HG03135 (cell line): ENCODE data around the gene NUTM2F.
"Not testable (repeated sequence)": the region's sequence is repeated elsewhere in the genome, so short reads cannot be mapped to it uniquely, and the experiment has no call there.

Source experiments
- ATAC-seq: cut with Tn5 transposase; IDR thresholded peaks from one replicate; pipeline ENCODE4 v1.9.1; 2021; ENCODE audit warnings: mild to moderate bottlenecking, moderate library complexity; ENCODE audit not compliant: unreplicated experiment

Gene NUTM2F

DNA sequence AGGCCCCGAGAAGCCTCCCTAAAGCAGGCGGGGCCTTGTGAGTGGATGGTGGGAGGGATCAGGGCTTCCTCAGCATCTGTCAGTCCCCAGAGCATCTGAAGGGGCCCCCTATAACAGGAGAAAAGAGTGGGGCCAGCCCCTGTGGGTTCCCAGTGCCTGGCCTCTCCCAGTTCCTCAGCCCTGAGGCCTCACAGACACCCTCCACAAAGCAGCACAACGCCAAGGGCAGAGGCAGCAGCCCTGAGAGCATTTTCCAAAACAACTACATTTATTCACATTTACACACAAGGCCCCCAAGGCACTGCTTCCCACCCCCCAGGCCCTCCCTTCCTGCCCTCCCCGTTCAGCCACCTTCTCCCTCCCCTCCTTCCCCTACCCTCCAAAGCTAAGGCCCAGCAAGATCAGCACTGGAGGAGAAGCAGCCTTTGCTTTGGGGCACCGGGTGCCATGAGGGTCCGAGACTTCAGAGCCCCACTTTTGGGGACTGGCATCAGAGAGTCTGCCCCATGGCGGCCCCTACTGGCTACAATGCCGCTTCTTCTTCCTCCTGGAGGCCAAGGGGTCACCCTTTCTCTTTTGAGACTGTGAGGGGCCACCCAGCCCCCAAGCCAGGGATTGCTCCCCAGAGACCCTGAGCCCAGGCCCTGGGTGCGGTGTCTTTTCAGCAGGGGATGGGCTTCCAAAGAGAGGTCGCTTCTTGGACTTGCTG lies 10.3 kb downstream of the NUTM2F start:
- not testable (repeated sequence) for ATAC-seq

GRCh38 chr9:94316236-94316635 lies 12.2 kb downstream of the NUTM2F start:
- not testable (repeated sequence) for ATAC-seq

DNA sequence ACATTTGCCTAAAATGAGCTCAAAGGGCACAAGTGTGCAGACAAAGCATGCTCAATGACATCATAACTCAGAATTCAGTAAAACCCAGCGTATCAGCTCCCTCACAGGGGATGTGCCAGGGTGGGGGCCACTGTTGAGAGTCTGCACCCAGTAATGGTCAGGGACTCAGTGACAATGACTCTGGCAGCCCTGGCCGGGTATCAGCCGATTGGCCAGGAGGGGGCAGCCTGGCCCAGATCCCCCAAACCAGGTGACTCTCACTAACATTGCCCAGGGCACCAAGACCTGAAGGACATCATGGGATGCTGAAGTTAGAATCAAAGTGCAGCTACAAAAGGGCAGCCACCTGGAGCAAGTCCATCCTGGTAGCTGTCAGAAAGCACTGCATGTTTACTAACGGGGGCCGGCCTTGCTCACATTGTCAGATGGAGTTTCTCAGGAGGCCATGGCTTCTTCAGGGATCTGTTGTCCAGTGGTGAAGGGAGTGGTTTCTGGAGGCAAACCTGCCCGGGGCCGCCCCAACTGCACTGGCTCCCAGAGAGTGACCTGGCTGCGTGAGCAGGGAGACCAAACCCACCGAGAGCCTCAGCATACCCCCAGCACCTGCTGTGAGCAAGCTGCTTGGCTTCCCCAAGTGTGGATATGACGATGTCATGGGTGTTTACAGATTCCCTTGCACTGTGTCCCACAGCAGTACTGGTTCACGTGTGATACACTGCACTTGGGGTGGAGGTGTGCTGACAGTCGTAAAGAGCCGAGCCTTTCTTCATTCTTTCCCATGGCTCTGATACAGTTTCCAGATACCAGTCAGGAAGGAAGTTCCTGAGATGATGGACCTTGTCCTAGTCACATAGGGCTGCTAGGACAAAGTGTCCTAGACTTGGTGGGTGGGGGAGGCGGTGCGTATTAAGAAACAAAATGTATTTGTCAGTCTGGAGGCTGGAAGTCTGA lies 13.1 kb downstream of the NUTM2F start:
- ATAC-seq: not testable (repeated sequence)

DNA sequence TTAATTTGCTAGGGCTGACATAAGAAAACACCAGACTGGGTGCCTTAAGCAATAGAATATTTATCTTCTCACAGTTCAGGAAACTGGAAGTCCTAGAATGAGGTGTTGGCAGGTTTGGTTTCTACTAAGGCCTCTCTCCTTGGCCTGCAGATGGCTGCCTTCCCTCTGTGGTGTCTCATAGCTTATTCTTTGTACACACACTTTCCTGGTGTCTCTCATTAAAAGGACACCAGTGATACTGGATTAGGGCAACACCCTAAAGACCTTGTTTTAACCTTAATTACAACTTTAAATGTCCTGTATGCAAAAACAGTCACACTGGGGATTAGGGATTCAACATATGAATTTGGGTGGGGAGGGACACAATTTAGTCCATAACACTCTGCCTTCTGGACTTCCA lies 25.1 kb downstream of the NUTM2F start:
- ATAC-seq: no peak

DNA sequence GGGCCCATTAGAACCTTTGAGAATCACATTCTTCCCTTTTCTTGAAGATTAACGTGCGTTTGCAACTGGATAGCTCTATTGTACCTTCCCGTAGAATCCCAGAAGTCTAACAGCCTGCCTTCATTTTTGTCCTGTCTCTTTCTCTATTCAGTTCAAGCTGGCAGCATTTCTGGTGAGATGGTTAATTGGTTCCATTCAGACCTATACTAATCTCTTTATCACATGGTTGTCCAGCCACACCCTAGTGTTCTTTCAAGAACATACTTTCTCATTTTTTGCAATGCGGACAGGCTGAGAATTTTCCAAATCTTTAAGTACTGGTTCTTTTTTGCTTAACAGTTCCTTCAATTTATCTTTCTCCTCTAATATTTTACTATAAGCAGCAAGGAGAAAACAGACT lies 26.0 kb downstream of the NUTM2F start:
- no peak for ATAC-seq

- ATAC-seq: no peak
Measured at GRCh38 chr9:94301583-94301982, 26.9 kb downstream of the NUTM2F start.

GRCh38 chr9:94300470-94301301 lies 27.8 kb downstream of the NUTM2F start:
- no peak for ATAC-seq

- no peak for ATAC-seq
Measured at GRCh38 chr9:94298949-94299599, 29.4 kb downstream of the NUTM2F start.

DNA sequence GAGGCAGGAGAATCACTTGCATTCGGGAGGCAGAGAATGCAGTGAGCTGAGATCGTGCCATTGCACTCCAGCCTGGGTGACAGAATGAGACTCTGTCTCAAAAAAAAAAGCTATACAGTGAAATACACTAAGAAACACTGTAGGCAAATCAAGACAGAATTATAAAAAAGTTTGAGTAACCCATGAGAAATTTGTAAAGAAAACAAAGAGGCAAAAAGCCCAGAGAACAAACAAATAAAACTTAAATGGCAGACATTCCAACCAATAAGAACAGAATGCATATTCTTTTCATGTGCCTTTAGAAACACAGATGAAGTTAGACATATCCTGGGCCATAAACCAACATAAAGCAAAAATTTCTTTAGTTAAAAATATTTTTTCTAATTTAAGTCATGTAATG lies 38.8 kb downstream of the NUTM2F start:
- no peak for ATAC-seq

DNA sequence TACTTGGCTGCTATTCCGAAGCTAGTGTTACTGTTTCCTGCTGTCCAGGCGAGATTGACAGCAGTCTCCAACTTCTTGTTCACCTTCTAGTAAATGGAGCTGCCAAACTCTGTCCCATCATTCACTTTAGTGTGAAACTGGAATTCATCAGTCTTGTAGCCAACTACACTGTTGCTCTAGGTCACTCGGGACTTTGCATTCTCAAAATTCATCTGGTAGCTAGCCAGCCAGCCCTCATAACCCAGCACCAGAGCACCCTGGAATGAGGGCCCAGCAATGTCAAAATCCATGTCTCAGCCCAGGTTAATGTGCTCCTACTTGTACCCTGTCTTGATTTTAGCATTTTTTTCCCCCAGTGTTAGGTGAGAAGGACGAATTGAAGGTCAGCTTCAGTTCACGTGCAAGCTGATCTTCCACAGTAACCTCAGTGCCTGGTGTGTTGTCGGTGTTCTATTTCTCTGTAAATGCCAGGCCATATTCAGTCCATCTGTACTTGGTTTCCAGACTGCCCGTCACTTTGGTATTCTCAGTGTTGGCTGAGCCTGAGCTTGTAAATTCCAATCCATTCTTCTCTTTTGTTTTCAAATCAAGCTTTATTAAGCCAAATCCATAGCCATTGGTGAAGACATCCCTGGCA lies 40.4 kb downstream of the NUTM2F start:
- ATAC-seq: no peak

GRCh38 chr9:94286116-94286515 lies 42.3 kb downstream of the NUTM2F start:
- ATAC-seq: no peak

- ATAC-seq: no peak
Measured at GRCh38 chr9:94281101-94281500, 47.3 kb downstream of the NUTM2F start.

GRCh38 chr9:94280409-94280989 lies 47.9 kb downstream of the NUTM2F start:
- ATAC-seq: no peak

- no peak for ATAC-seq
Measured at GRCh38 chr9:94277885-94278536, 50.4 kb downstream of the NUTM2F start.

- not testable (repeated sequence) for ATAC-seq
Measured at GRCh38 chr9:94277029-94277428, 51.4 kb downstream of the NUTM2F start.

GRCh38 chr9:94270009-94270408 lies 58.4 kb downstream of the NUTM2F start:
- no peak for ATAC-seq

GRCh38 chr9:94269264-94269663 lies 59.2 kb downstream of the NUTM2F start:
- no peak for ATAC-seq
